HG03196 (cell line): ENCODE results near the gene PDE6H.
A peak's percentile ranks its signal among the peaks of the same experiment; 100 is the strongest.

ENCODE experiments used
- ATAC-seq: cut with Tn5 transposase; IDR thresholded peaks from one replicate; pipeline ENCODE4 v1.9.1; 2021; ENCODE audit not compliant: unreplicated experiment

Gene PDE6H

GRCh38 chr12:14950982-14951746 lies 21.7 kb upstream of the PDE6H start:
- no peak for ATAC-seq

- ATAC-seq: no peak
Measured at GRCh38 chr12:14951851-14952250, 21.0 kb upstream of the PDE6H start.

GRCh38 chr12:14952299-14952921 lies 20.4 kb upstream of the PDE6H start:
- peak; percentile 53 for ATAC-seq

GRCh38 chr12:14953752-14954151 lies 19.1 kb upstream of the PDE6H start:
- no peak for ATAC-seq

GRCh38 chr12:14954269-14954668 lies 18.6 kb upstream of the PDE6H start:
- no peak for ATAC-seq

- ATAC-seq: peak; percentile 30
Measured at GRCh38 chr12:14956024-14956891, 16.6 kb upstream of the PDE6H start.

- no peak for ATAC-seq
Measured at GRCh38 chr12:14956905-14957304, 15.9 kb upstream of the PDE6H start.

- no peak for ATAC-seq
Measured at GRCh38 chr12:14957551-14958168, 15.2 kb upstream of the PDE6H start.

GRCh38 chr12:14958361-14959125 lies 14.3 kb upstream of the PDE6H start:
- ATAC-seq: no peak

GRCh38 chr12:14959126-14959440 lies 13.8 kb upstream of the PDE6H start:
- ATAC-seq: no peak

- no peak for ATAC-seq
Measured at GRCh38 chr12:14959463-14959862, 13.4 kb upstream of the PDE6H start.

- no peak for ATAC-seq
Measured at GRCh38 chr12:14959916-14960496, 12.8 kb upstream of the PDE6H start.

- ATAC-seq: peak; percentile 34
Measured at GRCh38 chr12:14960548-14961465, 12.0 kb upstream of the PDE6H start.

- ATAC-seq: peak; percentile 55
Measured at GRCh38 chr12:14961466-14962152, 11.2 kb upstream of the PDE6H start, which contains the start of gene ARHGDIB. Gene ARHGDIB (minus strand): TSS chr12:14961601. CDS start chr12:14950712, 10,889 bp downstream.

- ATAC-seq: no peak
Measured at GRCh38 chr12:14962153-14962539, 10.7 kb upstream of the PDE6H start.

- ATAC-seq: no peak
Measured at GRCh38 chr12:14962797-14963196, 10.0 kb upstream of the PDE6H start.

- no peak for ATAC-seq
Measured at GRCh38 chr12:14963520-14963919, 9.3 kb upstream of the PDE6H start.

GRCh38 chr12:14964406-14964805 lies 8.4 kb upstream of the PDE6H start:
- no peak for ATAC-seq

- ATAC-seq: no peak
Measured at GRCh38 chr12:14965221-14965620, 7.6 kb upstream of the PDE6H start.
